ENCODE results near the gene C16orf90. TPM values are rescaled to one million over a fixed set of nuclear protein-coding genes. Genes with fewer than 3 reads are reported as not detected.

Gene C16orf90
- total RNA-seq, 2 experiments from 2014 or later, result not detected

DNA sequence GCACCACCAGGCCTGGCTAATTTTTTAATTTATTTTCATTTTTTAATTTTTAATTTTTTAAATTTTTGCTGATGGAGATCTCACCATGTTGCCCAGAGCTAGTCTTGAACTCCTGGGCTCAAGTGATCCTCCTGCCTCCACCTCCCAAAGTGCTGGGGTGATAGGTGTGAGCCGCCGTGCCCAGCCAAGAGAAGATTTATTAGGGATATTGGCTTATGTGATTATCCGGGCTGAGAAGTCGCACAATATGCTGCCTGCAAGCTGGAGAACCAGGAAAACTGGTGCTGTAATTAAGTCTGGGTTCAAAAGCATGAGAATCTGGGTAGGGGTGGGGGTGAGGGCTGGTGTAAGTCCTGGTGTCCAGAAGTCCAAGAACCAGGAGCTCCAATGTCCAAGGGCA, 2.5 kb upstream of the C16orf90 start:
- H3K9me3 Mint-ChIP-seq, result no peaks in the 10 kb centered on the region

DNA sequence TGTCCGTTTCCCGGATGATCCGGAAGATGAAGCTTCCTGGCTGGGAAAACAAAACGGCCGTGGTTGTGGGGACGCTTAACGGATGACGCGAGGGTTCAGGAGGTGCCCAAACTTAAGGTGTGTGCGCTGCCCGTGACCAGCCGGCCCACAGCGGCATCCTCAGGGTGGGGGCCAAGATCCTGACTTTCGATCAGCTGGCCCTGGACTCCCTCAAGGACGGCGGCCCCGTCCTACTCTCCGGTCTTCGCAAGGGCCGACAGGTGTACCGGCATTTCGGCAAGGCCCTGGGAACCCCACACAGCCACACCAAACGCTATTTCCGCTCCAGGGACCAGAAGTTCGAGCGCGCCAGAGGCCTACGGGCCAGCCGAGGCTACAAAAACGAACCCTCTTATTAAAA, 1.1 kb upstream of the C16orf90 start:
- no peaks in the 10 kb centered on the region for H3K27me3 Mint-ChIP-seq
- H3K27ac Mint-ChIP-seq, result no peak overlapping the region
- H3K9me3 Mint-ChIP-seq, result no peaks in the 10 kb centered on the region
- H3K4me1 Mint-ChIP-seq, result peaks cover 9% of the 10 kb centered on the region
- H3K4me3 Mint-ChIP-seq, result no peak overlapping the region
- H3K36me3 Mint-ChIP-seq, result peaks cover 2% of the 10 kb centered on the region
- no peak for DNase-seq

More for the DNA sequence above, 2.5 kb upstream of the C16orf90 start:
- Mint-ChIP-seq H3K4me1 (peaks cover 23% of the 10 kb centered on the region), H3K27ac (no peak overlapping the region), H3K36me3 (peaks cover 4% of the 10 kb centered on the region), H3K27me3 (no peaks in the 10 kb centered on the region), H3K4me3 (no peak overlapping the region)
- no peak for DNase-seq

DNA sequence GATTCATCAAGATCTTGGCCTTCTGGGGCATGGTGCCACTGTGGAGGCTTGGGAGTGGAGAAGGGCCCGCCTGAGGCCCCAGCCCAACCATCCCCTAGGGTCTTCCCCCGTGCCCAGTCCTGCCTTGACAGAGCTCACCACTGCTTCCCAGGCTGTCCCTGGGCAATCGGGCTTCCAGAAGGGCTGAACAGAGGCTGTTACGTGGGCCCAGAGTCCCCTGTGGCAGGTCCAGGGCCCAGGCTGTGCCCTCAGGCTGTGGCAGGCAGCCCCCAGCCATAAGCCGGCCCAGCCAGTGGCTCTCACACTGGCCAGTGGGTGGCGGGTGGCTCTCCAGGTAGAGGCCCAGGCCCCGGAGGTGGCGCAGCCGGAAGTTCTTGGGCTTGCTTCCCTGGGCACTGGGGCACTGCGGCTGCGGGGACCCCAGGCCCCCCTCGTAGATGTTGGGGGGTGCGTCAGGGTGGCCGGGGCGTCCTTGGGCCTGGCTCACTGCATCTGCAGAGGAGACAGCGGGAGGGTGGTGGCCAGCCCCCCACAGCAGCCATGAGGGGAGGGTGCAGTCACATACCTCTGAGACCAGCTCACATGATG, 809 bp downstream of the C16orf90 start:
- no peaks in the 10 kb centered on the region for H3K36me3 Mint-ChIP-seq
- DNase-seq, result no peak
- no peak overlapping the region for H3K4me3 Mint-ChIP-seq
- H3K9me3 Mint-ChIP-seq, result no peaks in the 10 kb centered on the region
- no peak overlapping the region for H3K27ac Mint-ChIP-seq
- H3K4me1 Mint-ChIP-seq, result peaks cover under 1% of the 10 kb centered on the region
- no peaks in the 10 kb centered on the region for H3K27me3 Mint-ChIP-seq

DNA sequence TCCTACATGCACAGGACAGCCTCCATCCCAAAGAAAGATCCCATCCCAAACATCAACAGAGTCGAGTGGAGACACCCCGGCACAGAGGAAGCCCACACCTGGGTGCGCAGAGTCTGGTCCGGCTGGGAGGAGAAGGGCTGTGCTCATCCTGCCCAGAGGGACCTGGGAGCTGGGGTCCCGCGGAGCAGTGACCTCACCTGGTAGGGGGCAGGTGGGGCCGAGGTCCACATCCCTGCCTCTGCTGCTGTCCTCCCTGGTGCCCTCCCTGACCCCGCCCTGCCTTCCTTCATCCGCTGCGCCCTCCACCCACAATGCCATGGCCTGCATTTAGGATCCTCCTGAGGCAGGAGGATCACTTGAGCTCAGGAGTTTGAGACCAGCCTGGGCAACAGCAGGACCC, 2.9 kb downstream of the C16orf90 start:
- no peaks in the 10 kb centered on the region for H3K36me3 Mint-ChIP-seq
- no peak overlapping the region for H3K4me3 Mint-ChIP-seq
- H3K27me3 Mint-ChIP-seq, result no peaks in the 10 kb centered on the region
- H3K4me1 Mint-ChIP-seq, result no peaks in the 10 kb centered on the region
- no peaks in the 10 kb centered on the region for H3K9me3 Mint-ChIP-seq
- no peak overlapping the region for H3K27ac Mint-ChIP-seq
- DNase-seq, result no peak

DNA sequence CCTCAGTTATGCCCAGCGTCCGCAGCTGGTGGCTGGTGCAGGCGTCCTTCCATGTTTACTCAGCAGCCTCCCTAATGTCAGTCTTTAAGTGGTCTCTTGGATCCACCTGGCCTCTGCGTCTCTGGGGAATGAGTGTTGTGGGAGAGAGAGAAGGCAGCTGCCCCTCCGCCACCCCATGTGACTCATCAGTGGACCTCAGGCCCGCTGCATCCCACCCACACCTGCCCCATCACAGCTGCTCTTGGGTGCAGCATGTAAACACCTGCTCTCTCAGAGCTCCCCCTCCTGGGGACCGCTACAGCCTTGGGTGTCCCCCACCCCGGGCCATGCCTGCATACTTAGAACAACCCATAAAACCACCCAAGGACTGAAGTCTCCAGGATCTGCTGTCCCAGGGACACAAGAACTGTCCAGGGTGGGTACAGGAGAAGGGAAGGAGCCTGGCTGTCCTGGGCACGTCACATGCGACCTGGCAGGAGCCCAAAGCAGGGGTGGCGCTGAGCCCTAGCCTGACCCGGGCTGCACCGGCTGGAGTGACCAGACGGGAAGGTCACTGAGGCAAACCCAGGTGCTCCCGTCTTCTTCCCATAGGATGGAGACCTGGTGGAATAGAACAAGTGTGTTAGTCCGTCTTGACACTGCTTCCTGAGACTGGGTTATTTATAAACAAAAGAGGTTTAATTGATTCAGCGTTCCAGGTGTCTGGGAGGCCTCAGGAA, 4.2 kb downstream of the C16orf90 start:
- no peak overlapping the region for H3K4me3 Mint-ChIP-seq
- DNase-seq, result no peak
- no peaks in the 10 kb centered on the region for H3K9me3 Mint-ChIP-seq
- no peaks in the 10 kb centered on the region for H3K36me3 Mint-ChIP-seq
- H3K4me1 Mint-ChIP-seq, result no peaks in the 10 kb centered on the region
- no peaks in the 10 kb centered on the region for H3K27me3 Mint-ChIP-seq
- no peak overlapping the region for H3K27ac Mint-ChIP-seq

DNA sequence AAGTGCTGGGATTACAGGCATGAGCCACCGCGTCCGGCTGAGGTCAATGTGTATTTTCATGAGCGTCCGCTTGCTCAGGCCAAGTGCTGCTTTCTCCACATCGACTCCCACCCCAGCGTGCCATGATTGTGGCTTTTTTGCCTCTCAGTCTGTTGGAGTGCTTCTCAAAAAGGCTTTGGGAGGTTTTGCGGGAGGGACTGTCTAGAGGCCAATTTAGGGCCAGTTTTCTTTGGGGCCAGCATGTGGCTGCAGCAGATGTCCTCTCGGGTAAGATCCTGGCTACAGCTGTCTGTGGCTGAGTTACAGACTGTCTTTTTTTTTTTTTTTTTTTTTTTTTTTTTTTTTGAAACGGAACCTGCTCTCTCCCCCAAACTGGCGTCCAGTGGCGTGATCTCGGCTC, 6.5 kb downstream of the C16orf90 start:
- H3K4me3 Mint-ChIP-seq, result no peak overlapping the region
- no peak for DNase-seq
- H3K9me3 Mint-ChIP-seq, result no peaks in the 10 kb centered on the region
- H3K27ac Mint-ChIP-seq, result no peak overlapping the region
- no peaks in the 10 kb centered on the region for H3K27me3 Mint-ChIP-seq
- H3K4me1 Mint-ChIP-seq, result no peaks in the 10 kb centered on the region
- no peaks in the 10 kb centered on the region for H3K36me3 Mint-ChIP-seq

DNA sequence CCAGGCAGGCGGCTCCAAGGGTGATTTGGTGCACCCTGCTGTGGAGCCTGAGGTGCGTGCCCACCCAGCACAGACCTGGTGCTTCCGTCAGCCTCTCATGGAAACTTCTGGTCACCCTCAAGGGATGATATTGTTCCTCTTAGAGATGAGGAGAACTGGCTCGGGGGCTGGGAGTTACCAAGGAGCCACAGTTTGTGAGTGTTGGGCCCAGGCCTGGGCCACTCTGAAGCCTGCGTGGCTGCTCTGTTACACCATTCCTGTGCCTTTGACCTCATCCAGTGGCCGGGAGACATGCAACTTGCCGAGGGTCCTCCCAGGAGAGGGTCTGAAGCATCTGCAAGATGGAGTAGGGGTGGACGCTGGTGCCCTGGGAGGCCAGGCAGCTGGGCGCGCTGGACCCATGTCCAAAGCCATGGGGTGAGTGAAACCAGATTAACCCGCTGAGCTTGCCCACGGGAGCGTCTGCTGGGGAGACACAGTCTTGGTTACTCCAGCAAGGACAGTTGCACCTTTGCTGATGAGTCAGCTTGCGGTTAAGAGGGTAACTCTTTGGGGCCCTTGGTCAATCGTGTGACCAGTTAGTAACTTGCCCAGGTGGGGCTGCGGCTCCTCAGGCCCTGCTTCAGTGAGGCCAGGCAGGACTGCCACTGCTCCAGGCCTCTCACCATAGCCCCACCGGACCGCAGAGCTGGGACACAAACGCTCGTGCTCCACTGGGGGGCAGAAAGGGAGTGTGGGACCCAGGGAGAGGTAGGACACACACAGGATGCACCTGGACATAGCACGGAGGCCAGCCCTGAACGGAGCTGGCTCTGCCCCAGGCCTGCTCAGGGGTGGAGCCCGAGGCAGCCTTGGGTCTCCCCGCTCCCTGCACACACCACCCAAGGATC, 7.5 kb downstream of the C16orf90 start:
- Mint-ChIP-seq H3K36me3 (peaks cover 1% of the 10 kb centered on the region), H3K4me3 (no peak overlapping the region), H3K4me1 (no peaks in the 10 kb centered on the region), H3K27me3 (no peaks in the 10 kb centered on the region), H3K9me3 (no peaks in the 10 kb centered on the region), H3K27ac (no peak overlapping the region)
- no peak for DNase-seq

DNA sequence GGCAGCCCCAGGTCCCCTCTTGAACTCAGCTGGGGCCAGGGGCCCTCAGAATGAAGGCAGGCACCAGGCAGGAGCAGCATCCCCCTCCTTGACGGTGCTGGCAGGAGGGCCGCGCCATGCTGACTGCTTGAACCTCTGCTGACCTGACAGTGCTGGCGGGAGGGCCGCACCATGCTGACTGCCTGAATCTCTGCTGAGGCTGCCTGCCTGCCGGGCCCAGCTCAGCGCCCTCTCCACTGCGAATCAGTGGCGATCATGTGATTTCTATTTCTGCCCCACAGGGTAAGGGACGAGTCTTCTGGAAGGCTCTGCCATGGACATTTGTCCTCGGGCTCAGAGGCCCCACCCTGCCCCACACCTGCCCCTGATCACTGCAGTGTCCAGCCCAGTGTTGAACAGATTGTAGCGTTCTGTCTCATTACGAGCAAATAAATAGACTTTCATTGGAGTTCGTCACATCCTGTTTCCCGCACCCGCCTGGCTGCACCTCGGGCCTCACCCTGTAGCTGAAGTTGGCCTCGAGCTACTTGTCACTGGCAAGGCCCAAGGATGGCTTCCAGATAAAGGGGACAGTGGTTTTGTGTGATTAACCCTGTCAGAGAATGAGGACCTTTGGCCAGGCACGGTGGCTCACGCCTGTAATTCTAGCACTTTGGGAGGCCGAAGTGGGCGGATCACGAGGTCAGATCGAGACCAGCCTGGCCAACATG, 8.6 kb downstream of the C16orf90 start:
- Mint-ChIP-seq H3K27me3 (no peaks in the 10 kb centered on the region), H3K27ac (no peak overlapping the region), H3K4me3 (no peak overlapping the region), H3K9me3 (no peaks in the 10 kb centered on the region), H3K36me3 (peaks cover 5% of the 10 kb centered on the region), H3K4me1 (peaks cover under 1% of the 10 kb centered on the region)
- DNase-seq, result no peak

DNA sequence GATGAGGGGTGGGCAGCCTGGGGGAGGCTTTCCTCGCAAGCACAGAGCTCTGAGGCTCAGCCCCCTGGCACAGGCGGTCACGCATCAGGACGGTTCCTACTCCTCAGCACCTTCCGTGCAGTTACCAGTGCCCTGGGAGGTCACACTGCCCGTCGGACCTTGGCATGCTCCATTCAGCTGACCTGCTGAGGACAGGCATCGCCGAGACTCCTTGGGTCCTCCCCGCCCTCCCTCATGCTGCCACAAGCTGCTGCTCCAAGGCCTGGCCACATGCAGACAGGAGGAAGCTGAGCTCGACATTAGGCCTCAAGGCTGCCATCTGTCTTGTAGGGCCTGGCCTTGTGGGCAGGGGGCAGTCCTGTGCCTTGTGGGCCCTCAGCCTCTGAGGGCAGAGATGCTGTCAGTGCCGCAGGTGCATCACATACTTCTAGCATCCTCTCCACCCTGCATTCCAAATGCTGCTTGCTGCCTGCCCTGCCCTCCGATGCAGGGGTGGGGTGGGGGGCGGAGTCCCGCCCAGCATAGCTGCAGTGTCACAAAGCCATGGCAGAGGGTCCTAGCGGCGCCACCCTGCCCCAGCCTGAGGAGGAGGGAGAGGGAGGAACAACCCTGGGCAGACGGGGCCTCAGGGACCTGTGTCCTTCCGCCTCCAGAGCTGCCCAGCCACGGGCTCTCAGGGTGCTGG, 9.3 kb downstream of the C16orf90 start:
- H3K27ac Mint-ChIP-seq, result no peak overlapping the region
- H3K27me3 Mint-ChIP-seq, result no peaks in the 10 kb centered on the region
- no peaks in the 10 kb centered on the region for H3K9me3 Mint-ChIP-seq
- no peak overlapping the region for H3K4me3 Mint-ChIP-seq
- peaks cover 4% of the 10 kb centered on the region for H3K4me1 Mint-ChIP-seq
- peaks cover 5% of the 10 kb centered on the region for H3K36me3 Mint-ChIP-seq
- no peak for DNase-seq

DNA sequence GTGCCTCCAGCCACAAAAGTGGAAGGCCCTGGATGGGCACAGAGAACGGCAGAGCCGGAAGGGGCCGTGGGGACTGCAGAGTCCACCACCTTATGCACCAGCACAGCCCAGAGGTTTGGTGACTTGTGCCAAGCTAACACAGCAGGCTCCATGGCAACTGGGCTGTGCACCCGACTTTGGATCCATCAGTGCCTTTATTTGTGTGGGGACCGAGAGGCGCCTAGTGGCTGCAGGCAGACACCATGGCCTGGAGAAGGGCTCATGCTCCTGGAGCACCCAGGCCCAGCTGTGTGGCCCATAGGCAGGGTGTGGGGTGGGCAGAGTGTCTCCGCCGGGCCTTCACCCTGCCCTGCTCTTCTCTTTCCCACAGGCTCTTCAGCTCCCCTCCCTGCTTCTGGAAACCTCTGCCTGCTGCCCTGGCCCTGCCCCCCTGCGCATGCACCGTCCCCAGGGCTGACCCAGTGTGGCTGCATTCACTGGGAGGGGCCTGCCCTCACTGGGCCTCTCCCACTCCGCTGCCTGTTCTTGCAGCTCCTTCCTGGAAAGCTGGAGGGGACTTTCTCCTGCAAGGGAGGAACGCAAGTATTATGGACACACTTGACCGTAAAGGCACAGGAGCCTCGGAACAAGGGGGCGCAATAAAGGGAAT, 10.1 kb downstream of the C16orf90 start:
- peaks cover 5% of the 10 kb centered on the region for H3K36me3 Mint-ChIP-seq
- no peak overlapping the region for H3K4me3 Mint-ChIP-seq
- no peaks in the 10 kb centered on the region for H3K9me3 Mint-ChIP-seq
- no peak for DNase-seq
- no peaks in the 10 kb centered on the region for H3K27me3 Mint-ChIP-seq
- H3K27ac Mint-ChIP-seq, result no peak overlapping the region
- peaks cover 7% of the 10 kb centered on the region for H3K4me1 Mint-ChIP-seq

DNA sequence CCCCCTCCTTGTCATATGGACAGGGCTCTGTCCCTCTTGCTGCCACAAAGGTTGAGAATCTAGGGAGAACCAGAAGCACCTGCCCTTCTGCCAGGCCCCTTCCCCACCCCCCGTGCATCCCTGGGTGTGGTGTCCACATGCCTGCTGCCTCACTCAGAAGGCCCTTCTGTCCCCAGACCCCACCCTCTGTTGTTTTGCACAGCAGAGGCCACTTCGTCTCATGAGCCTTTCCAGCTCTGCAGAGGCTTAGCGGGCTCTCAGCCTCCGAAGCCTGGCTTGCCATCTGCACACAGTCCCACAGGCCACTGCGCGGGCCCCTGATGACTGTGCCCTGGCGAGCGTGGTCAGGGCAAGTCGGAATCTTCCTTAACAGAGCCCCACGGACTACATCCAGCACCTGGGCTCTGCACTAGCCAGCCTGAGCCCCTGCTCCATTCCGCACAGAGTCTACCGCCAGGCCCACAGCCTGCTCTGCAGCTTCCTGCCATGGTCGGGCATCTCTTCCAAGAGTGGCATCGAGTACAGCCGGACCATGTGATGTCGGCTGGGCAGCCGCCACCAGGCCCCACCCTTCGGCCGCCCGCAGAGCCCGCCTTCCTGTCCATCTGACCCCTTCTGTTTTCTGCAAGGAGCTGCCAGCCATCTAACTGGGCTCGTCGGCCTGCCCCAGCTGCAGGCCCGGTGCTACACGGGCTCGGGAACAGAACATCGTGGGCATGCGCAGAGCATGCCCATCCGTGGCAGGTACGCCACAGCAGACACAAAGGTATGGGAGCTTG, 10.8 kb downstream of the C16orf90 start:
- Mint-ChIP-seq H3K4me1 (peaks cover 11% of the 10 kb centered on the region), H3K9me3 (no peaks in the 10 kb centered on the region), H3K4me3 (no peak overlapping the region), H3K36me3 (peaks cover 8% of the 10 kb centered on the region), H3K27me3 (no peaks in the 10 kb centered on the region), H3K27ac (no peak overlapping the region)
- DNase-seq, result no peak

DNA sequence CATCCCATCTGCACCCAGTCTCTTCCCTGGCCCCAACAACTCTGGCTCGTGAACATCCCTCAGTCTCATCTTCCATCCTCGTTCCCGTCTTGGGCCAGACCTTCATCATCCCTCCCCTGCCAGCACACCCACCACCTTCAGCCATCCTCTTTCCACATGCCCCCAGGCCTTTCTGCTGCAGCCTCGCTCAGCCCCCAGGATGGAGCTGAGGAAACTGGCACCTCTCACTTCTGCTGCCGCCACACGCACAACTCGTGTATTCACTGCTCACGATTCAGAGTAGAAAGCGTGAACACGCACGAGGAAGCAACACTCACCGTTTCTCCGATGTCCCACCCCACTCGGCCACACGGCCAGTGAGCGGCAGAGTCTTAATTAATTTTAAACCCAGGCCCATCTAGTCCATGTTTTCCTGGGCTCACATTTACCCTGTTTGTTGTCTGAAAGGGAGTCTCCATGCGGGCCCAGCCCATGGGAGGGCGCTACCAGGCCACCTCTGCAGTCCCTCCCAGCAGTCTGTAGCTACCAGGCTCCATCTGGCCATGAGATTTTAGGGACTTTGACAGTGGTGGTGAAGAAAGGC, 12.5 kb downstream of the C16orf90 start:
- DNase-seq, result no peak
- H3K4me3 Mint-ChIP-seq, result no peak overlapping the region
- H3K9me3 Mint-ChIP-seq, result no peaks in the 10 kb centered on the region
- H3K27ac Mint-ChIP-seq, result no peak overlapping the region
- H3K36me3 Mint-ChIP-seq, result peaks cover 11% of the 10 kb centered on the region
- peaks cover 12% of the 10 kb centered on the region for H3K4me1 Mint-ChIP-seq
- H3K27me3 Mint-ChIP-seq, result no peaks in the 10 kb centered on the region
